ENCODE data around the gene LRRN3. TPM values are rescaled to one million over a fixed set of nuclear protein-coding genes. Genes with fewer than 3 reads are reported as not detected.

The LRRN3 gene
- total RNA-seq, 1 donor from 2014 or later: 2.2 TPM

- Histone ChIP-seq H4K20me1 (ENCODE audit: insufficient read depth, low read length) (no peaks in the 10 kb centered on the region), H3K36me3 (ENCODE audit: insufficient read depth, low read length) (no peaks in the 10 kb centered on the region), H3K27ac (ENCODE audit: low read depth, low read length) (no peak overlapping the region), H3K9ac (ENCODE audit: low read length) (no peak overlapping the region), H3K4me2 (ENCODE audit: low read length) (no peak overlapping the region), H3K9me3 (ENCODE audit: insufficient read depth, low read depth, low read length) (no peaks in the 10 kb centered on the region), H3K4me3 (ENCODE audit: insufficient read depth, low read depth, low read length) (no peak overlapping the region), H3K79me2 (ENCODE audit: insufficient read depth, low read length) (no peaks in the 10 kb centered on the region), H3K27me3 (ENCODE audit: insufficient read depth, low read length) (no peaks in the 10 kb centered on the region), H2AFZ (ENCODE audit: low read depth, low read length) (no peak overlapping the region), H3K4me1 (ENCODE audit: insufficient read depth, low read length) (no peaks in the 10 kb centered on the region)
- no peak overlapping the region for H3K27ac Mint-ChIP-seq (ENCODE audit: unreplicated experiment)
- TF ChIP-seq CTCF (IDR thresholded peaks at IDR 0.05; ENCODE audit: insufficient read depth, low read depth, low read length) (no peak), EZH2 (IDR thresholded peaks at IDR 0.05; ENCODE audit: insufficient read depth, low read length) (no peak)
- no peaks in the 10 kb centered on the region for H3K27me3 Mint-ChIP-seq (ENCODE audit: low read depth, unreplicated experiment)
- DNase-seq (ENCODE audit: low read depth): no peak
- peaks cover 16% of the 10 kb centered on the region for H3K4me1 Mint-ChIP-seq (ENCODE audit: low read depth, unreplicated experiment)
- no peaks in the 10 kb centered on the region for H3K9me3 Mint-ChIP-seq (ENCODE audit: unreplicated experiment)
- FAIRE-seq: no peak
- no peak overlapping the region for H3K4me3 Mint-ChIP-seq (ENCODE audit: unreplicated experiment)
- no peaks in the 10 kb centered on the region for H3K36me3 Mint-ChIP-seq (ENCODE audit: low read depth, unreplicated experiment)
Observed at GRCh38 chr7:111053035-111053434, 37.9 kb upstream of the LRRN3 start.

DNA sequence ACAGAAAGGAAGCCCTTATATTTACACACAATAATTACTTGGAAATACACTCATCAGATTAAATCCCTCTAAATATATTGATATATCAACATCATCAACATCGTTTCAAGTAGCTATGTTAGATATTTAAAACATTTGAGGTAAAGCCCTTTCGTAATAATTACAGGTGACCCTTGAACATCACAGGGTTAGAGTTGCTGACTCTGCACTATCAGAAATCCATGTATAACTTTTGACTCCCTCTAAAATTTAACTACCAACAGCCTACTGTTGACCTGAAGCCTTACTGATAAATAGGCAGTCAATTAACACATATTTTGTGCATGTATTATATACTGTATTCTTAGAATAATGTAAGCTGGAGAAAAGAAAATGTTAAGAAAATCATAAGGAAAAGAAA, 34.6 kb upstream of the LRRN3 start:
- no peak overlapping the region for H3K4me3 Mint-ChIP-seq (ENCODE audit: unreplicated experiment)
- H3K79me2 ChIP-seq (ENCODE audit: insufficient read depth, low read length): no peaks in the 10 kb centered on the region
- peaks cover 6% of the 10 kb centered on the region for H3K4me1 Mint-ChIP-seq (ENCODE audit: low read depth, unreplicated experiment)
- no peak overlapping the region for H3K4me3 ChIP-seq (ENCODE audit: insufficient read depth, low read depth, low read length)
- no peaks in the 10 kb centered on the region for H3K27me3 ChIP-seq (ENCODE audit: insufficient read depth, low read length)
- no peak for DNase-seq (ENCODE audit: low read depth)
- H3K27ac Mint-ChIP-seq (ENCODE audit: unreplicated experiment): no peak overlapping the region
- no peak overlapping the region for H2AFZ ChIP-seq (ENCODE audit: low read depth, low read length)
- H3K27ac ChIP-seq (ENCODE audit: low read depth, low read length): no peak overlapping the region
- peaks cover 1% of the 10 kb centered on the region for H3K9me3 Mint-ChIP-seq (ENCODE audit: unreplicated experiment)
- H3K4me1 ChIP-seq (ENCODE audit: insufficient read depth, low read length): no peaks in the 10 kb centered on the region
- H3K4me2 ChIP-seq (ENCODE audit: low read length): no peak overlapping the region
- TF ChIP-seq EZH2 (IDR thresholded peaks at IDR 0.05; ENCODE audit: insufficient read depth, low read length): no peak
- TF ChIP-seq CTCF (IDR thresholded peaks at IDR 0.05; ENCODE audit: insufficient read depth, low read depth, low read length): no peak
- H3K9me3 ChIP-seq (ENCODE audit: insufficient read depth, low read depth, low read length): no peaks in the 10 kb centered on the region
- H3K9ac ChIP-seq (ENCODE audit: low read length): no peak overlapping the region
- no peak for FAIRE-seq
- H4K20me1 ChIP-seq (ENCODE audit: insufficient read depth, low read length): no peaks in the 10 kb centered on the region
- no peaks in the 10 kb centered on the region for H3K36me3 ChIP-seq (ENCODE audit: insufficient read depth, low read length)
- H3K36me3 Mint-ChIP-seq (ENCODE audit: low read depth, unreplicated experiment): no peaks in the 10 kb centered on the region
- H3K27me3 Mint-ChIP-seq (ENCODE audit: low read depth, unreplicated experiment): no peaks in the 10 kb centered on the region

DNA sequence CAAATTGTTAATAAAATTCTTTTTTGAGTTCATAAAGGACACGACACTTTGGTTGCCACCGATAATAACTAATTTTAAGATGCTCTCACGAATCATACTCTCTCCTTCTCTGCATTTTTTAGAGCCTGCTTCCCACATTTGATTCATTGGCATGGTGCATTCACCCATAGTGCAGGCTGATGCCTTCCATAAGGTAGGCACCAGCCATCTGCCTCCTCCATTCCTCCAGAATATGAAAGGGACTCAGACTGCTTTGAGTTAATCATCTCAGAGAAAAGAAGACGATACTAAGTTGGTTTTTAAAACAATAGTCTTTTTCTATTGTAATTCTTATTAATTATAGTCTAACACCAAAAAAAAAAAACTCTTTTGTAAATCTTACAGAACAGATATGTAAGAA, 33.9 kb upstream of the LRRN3 start:
- Histone ChIP-seq H2AFZ (ENCODE audit: low read depth, low read length) (no peak overlapping the region), H3K36me3 (ENCODE audit: insufficient read depth, low read length) (no peaks in the 10 kb centered on the region), H3K9ac (ENCODE audit: low read length) (no peak overlapping the region), H3K79me2 (ENCODE audit: insufficient read depth, low read length) (no peaks in the 10 kb centered on the region), H3K4me2 (ENCODE audit: low read length) (no peak overlapping the region), H3K27ac (ENCODE audit: low read depth, low read length) (no peak overlapping the region), H4K20me1 (ENCODE audit: insufficient read depth, low read length) (no peaks in the 10 kb centered on the region), H3K9me3 (ENCODE audit: insufficient read depth, low read depth, low read length) (no peaks in the 10 kb centered on the region), H3K27me3 (ENCODE audit: insufficient read depth, low read length) (no peaks in the 10 kb centered on the region), H3K4me1 (ENCODE audit: insufficient read depth, low read length) (no peaks in the 10 kb centered on the region), H3K4me3 (ENCODE audit: insufficient read depth, low read depth, low read length) (no peak overlapping the region)
- Mint-ChIP-seq H3K27me3 (ENCODE audit: low read depth, unreplicated experiment) (no peaks in the 10 kb centered on the region), H3K36me3 (ENCODE audit: low read depth, unreplicated experiment) (no peaks in the 10 kb centered on the region), H3K27ac (ENCODE audit: unreplicated experiment) (no peak overlapping the region), H3K9me3 (ENCODE audit: unreplicated experiment) (peaks cover 1% of the 10 kb centered on the region), H3K4me3 (ENCODE audit: unreplicated experiment) (no peak overlapping the region), H3K4me1 (ENCODE audit: low read depth, unreplicated experiment) (peaks cover 6% of the 10 kb centered on the region)
- FAIRE-seq (no peak), DNase-seq (ENCODE audit: low read depth) (no peak)
- TF ChIP-seq CTCF (IDR thresholded peaks at IDR 0.05; ENCODE audit: insufficient read depth, low read depth, low read length): no peak
- no peak for TF ChIP-seq EZH2 (IDR thresholded peaks at IDR 0.05; ENCODE audit: insufficient read depth, low read length)
